H9 (cell line): ENCODE data around the gene SNX32. TPM values are rescaled to one million over a fixed set of nuclear protein-coding genes. Genes with fewer than 3 reads are reported as not detected.

Experiments used
- DNase-seq: peaks from one replicate; pipeline ENCODE4 v3.0.0-alpha.2; 2017
- H2AFZ ChIP-seq: one replicate; pipeline ENCODE4 v1.6.1; 2013; ENCODE audit warnings: mild to moderate bottlenecking, low read length, control low read depth, moderate library complexity
- H2AK5ac ChIP-seq: 2 replicates; pipeline ENCODE4 v1.6.1; 2013; ENCODE audit warnings: low read length, control low read depth, mixed read lengths; ENCODE audit not compliant: insufficient read length
- H2BK120ac ChIP-seq: one replicate; pipeline ENCODE4 v1.6.1; 2013; ENCODE audit warnings: low read depth, mild to moderate bottlenecking, low read length, control low read depth, inconsistent platforms; ENCODE audit not compliant: poor library complexity, severe bottlenecking
- H2BK12ac ChIP-seq: 2 replicates; pipeline ENCODE4 v1.6.1; 2013; ENCODE audit warnings: low read length, control low read depth, mixed read lengths, low read depth; ENCODE audit not compliant: insufficient read length
- H2BK15ac ChIP-seq: 2 replicates; pipeline ENCODE4 v1.6.1; 2013; ENCODE audit warnings: low read depth, low read length, control low read depth
- H2BK20ac ChIP-seq: one replicate; pipeline ENCODE4 v1.6.1; 2013; ENCODE audit warnings: low read depth, mild to moderate bottlenecking, low read length, control low read depth, inconsistent platforms; ENCODE audit not compliant: poor library complexity, severe bottlenecking
- H2BK5ac ChIP-seq: 2 replicates; pipeline ENCODE4 v1.6.1; 2013; ENCODE audit warnings: low read length, control low read depth, mixed read lengths; ENCODE audit not compliant: insufficient read length
- H3K14ac ChIP-seq: 2 replicates; pipeline ENCODE4 v1.6.1; 2013; ENCODE audit warnings: low read length, control low read depth; ENCODE audit not compliant: insufficient read depth
- H3K18ac ChIP-seq: 2 replicates; pipeline ENCODE4 v1.6.1; 2013; ENCODE audit warnings: low read depth, mild to moderate bottlenecking, mixed read lengths, low read length, control low read depth; ENCODE audit not compliant: insufficient read length
- H3K23ac ChIP-seq: 2 replicates; pipeline ENCODE4 v1.6.1; 2013; ENCODE audit warnings: low read length, control low read depth, mixed read lengths, low read depth; ENCODE audit not compliant: insufficient read length
- H3K23me2 ChIP-seq: 2 replicates; pipeline ENCODE4 v1.6.1; 2013; ENCODE audit warnings: low read depth, mild to moderate bottlenecking, mixed read lengths, low read length, control low read depth; ENCODE audit not compliant: insufficient read length, poor library complexity, severe bottlenecking
- H3K27ac ChIP-seq: 2 replicates; pipeline ENCODE4 v1.5.1; 2013; ENCODE audit warnings: low read length, control low read depth, mixed read lengths, low read depth; ENCODE audit not compliant: insufficient read length
- H3K27me3 ChIP-seq: 2 replicates; pipeline ENCODE4 v1.6.1; 2013; ENCODE audit warnings: low read length, control low read depth, inconsistent platforms; ENCODE audit not compliant: insufficient read depth
- H3K4ac ChIP-seq: 2 replicates; pipeline ENCODE4 v1.6.1; 2013; ENCODE audit warnings: low read depth, mild to moderate bottlenecking, control low read depth, inconsistent platforms, low read length, moderate library complexity
- H3K4me1 ChIP-seq: 2 replicates; pipeline ENCODE4 v1.6.1; 2013; ENCODE audit warnings: low read length, control low read depth, inconsistent platforms; ENCODE audit not compliant: insufficient read depth
- H3K4me2 ChIP-seq: 2 replicates; pipeline ENCODE4 v1.6.1; 2013; ENCODE audit warnings: low read length, control low read depth, mixed read lengths; ENCODE audit not compliant: insufficient read length, insufficient read depth
- H3K56ac ChIP-seq: 2 replicates; pipeline ENCODE4 v1.6.1; 2013; ENCODE audit warnings: low read depth, mild to moderate bottlenecking, mixed read lengths, low read length, control low read depth; ENCODE audit not compliant: insufficient read length
- H3K79me1 ChIP-seq: 2 replicates; pipeline ENCODE4 v1.6.1; 2013; ENCODE audit warnings: low read depth, mild to moderate bottlenecking, moderate library complexity, low read length, control low read depth, inconsistent platforms; ENCODE audit not compliant: insufficient read depth, poor library complexity, severe bottlenecking
- H3K79me2 ChIP-seq: 2 replicates; pipeline ENCODE4 v1.6.1; 2013; ENCODE audit warnings: low read length, control low read depth, inconsistent platforms; ENCODE audit not compliant: insufficient read depth
- H3K9ac ChIP-seq: 2 replicates; pipeline ENCODE4 v1.6.1; 2013; ENCODE audit warnings: low read length, control low read depth, mixed read lengths; ENCODE audit not compliant: insufficient read length; ENCODE audit errors: extremely low read depth
- H3K9me3 ChIP-seq: one replicate; pipeline ENCODE4 v1.6.1; 2013; ENCODE audit warnings: low read depth, low read length, inconsistent platforms; ENCODE audit not compliant: control insufficient read depth
- H3T11ph ChIP-seq: one replicate; pipeline ENCODE4 v1.6.1; 2013; ENCODE audit warnings: mild to moderate bottlenecking, low read length, control low read depth, inconsistent platforms
- H4K20me1 ChIP-seq: one replicate; pipeline ENCODE4 v1.6.1; 2013; ENCODE audit not compliant: control insufficient read depth, insufficient read length, insufficient read depth
- H4K5ac ChIP-seq: 2 replicates; pipeline ENCODE4 v1.6.1; 2013; ENCODE audit warnings: low read depth, mild to moderate bottlenecking, mixed read lengths, low read length, control low read depth; ENCODE audit not compliant: insufficient read length
- H4K8ac ChIP-seq: replicated peaks from 2 replicates; pipeline ENCODE4 v1.6.1; 2013; ENCODE audit warnings: low read length, control low read depth, mixed read lengths, low read depth; ENCODE audit not compliant: insufficient read length
- H4K91ac ChIP-seq: 2 replicates; pipeline ENCODE4 v1.6.1; 2013; ENCODE audit warnings: low read depth, mild to moderate bottlenecking, moderate library complexity, mixed read lengths, low read length, control low read depth; ENCODE audit not compliant: insufficient read length
- H3K27ac Mint-ChIP-seq, 3 experiments: 2 replicates in 2 of 3; 3 replicates in 1 of 3; pipeline ENCODE4 v1.8.0; 2020 to 2021; ENCODE audit warnings: mixed read lengths in 3 of 3, mild to moderate bottlenecking in 1 of 3, moderate library complexity in 1 of 3
- H3K27me3 Mint-ChIP-seq: 2 replicates; pipeline ENCODE4 v1.8.0; 2021; ENCODE audit warnings: low read depth, mild to moderate bottlenecking, moderate library complexity, mixed read lengths
- H3K36me3 Mint-ChIP-seq, 3 experiments: 2 replicates in 2 of 3; 3 replicates in 1 of 3; pipeline ENCODE4 v1.8.0; 2020 to 2021; ENCODE audit warnings: low read depth in 3 of 3, mixed read lengths in 3 of 3; ENCODE audit not compliant: insufficient read depth in 1 of 3
- H3K4me1 Mint-ChIP-seq, 2 experiments: 2 replicates each; pipeline ENCODE4 v1.8.0; 2020; ENCODE audit warnings: mixed read lengths in 2 of 2
- H3K4me3 Mint-ChIP-seq, 2 experiments: 2 replicates in 1 of 2; 3 replicates in 1 of 2; pipeline ENCODE4 v1.8.0; 2020 to 2021; ENCODE audit warnings: mild to moderate bottlenecking in 2 of 2, mixed read lengths in 2 of 2, moderate library complexity in 1 of 2
- H3K9me3 Mint-ChIP-seq, 2 experiments: 2 replicates in 1 of 2; 3 replicates in 1 of 2; pipeline ENCODE4 v1.8.0; 2020; ENCODE audit warnings: mild to moderate bottlenecking in 2 of 2, mixed read lengths in 2 of 2, moderate library complexity in 1 of 2
- CTCF ChIP-seq: fragments of 200-600 bp; sonication (generic); conservative IDR thresholded peaks from 3 replicates; pipeline ENCODE4 v1.8.0; 2021; ENCODE audit warnings: antibody characterized with exemption, mild to moderate bottlenecking
- WGBS: extraction: QIAGEN DNeasy Blood & Tissue Kit; methylation state at CpG from one replicate; pipeline ENCODE4 v1.1.7; 2013; ENCODE audit warnings: missing lambda C conversion rate, low lambda C conversion rate, mixed read lengths; ENCODE audit not compliant: insufficient read length; ENCODE audit errors: extremely low coverage; 5-methylcytosine and 5-hydroxymethylcytosine counted together
- total RNA-seq: library from RNA; stranded (reverse); gene quantifications from 2 replicates; pipeline ENCODE4 v1.2.1, GENCODE V29; 2021

Gene SNX32
- total RNA-seq, 1 experiment from 2014 or later = 1.2 TPM

DNA sequence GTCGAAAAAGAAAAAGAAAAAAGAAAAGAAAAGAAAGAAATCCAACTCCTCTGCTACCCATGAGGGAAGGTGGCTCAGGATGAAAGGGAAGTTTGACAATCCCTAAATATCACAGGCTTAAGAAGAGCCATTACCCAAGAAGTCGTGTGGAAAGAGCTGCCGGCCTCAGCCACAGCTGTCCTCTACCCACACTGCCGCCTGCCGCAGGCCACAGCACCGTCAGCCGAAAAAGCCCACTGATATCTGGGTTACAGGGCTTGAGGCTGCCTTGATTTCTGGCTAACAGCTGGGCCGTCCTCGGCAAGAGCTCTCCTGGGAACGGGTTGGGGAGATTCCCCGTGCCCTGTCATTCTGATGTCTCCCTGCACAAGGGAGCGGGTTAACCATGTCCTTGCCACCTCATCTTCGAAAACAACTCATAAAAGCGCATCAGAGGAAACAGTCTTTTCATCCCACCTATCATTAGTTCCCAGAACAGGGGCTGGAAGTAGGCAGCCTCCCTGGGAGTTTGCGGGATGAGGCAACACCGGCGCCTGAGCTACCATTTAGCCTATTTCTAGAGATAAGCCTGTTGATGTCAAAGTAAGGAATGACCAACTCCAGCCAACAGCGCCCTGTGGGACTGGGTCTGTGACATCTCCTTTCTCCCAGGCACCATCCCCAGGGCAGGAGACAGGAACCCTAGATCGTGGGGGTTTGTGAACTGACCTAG is 21.8 kb upstream of the SNX32 start:
- Histone ChIP-seq H3K4ac (no peak overlapping the region), H4K5ac (no peak overlapping the region)
- no peak for TF ChIP-seq CTCF

More for the DNA sequence above, 21.8 kb upstream of the SNX32 start:
- Mint-ChIP-seq H3K9me3 (no peaks in the 10 kb centered on the region), H3K36me3 (no peaks in the 10 kb centered on the region; a peak in 1 of 7 replicates), H3K27ac (no peak overlapping the region), H3K4me1 (no peaks in the 10 kb centered on the region), H3K27me3 (peaks cover 43% of the 10 kb centered on the region), H3K4me3 (no peak overlapping the region)
- Histone ChIP-seq H2BK15ac (no peak overlapping the region), H4K20me1 (no peaks in the 10 kb centered on the region), H3K79me2 (no peaks in the 10 kb centered on the region), H4K8ac (no peak overlapping the region), H3T11ph (no peak overlapping the region), H3K56ac (no peak overlapping the region), H3K4me1 (no peaks in the 10 kb centered on the region), H3K9me3 (no peaks in the 10 kb centered on the region), H3K23ac (no peak overlapping the region), H2BK20ac (no peak overlapping the region), H3K9ac (no peak overlapping the region), H2AK5ac (no peak overlapping the region), H2BK120ac (no peak overlapping the region), H3K4me2 (no peak overlapping the region), H3K14ac (no peak overlapping the region), H3K27me3 (no peaks in the 10 kb centered on the region), H2BK12ac (no peak overlapping the region), H3K79me1 (no peaks in the 10 kb centered on the region), H2BK5ac (no peak overlapping the region), H3K23me2 (no peaks in the 10 kb centered on the region), H3K27ac (no peak overlapping the region), H4K91ac (no peak overlapping the region), H3K18ac (no peak overlapping the region), H2AFZ (no peak overlapping the region)
- no peak for DNase-seq
- WGBS = no CpG with 5 or more reads among the region's 19 CpGs
